Activated CD4-positive, alpha-beta T cell treated with anti-CD3 and anti-CD28 coated beads, Interleukin-2, amount 50 U/mL, for 16 hours (primary cell): ENCODE data around the gene FAM20A.
"Not testable (repeated sequence)": the region's sequence is repeated elsewhere in the genome, so short reads cannot be mapped to it uniquely, and the experiment has no call there.

Source experiments
- DNase-seq: peaks from one replicate; pipeline ENCODE4 v3.0.0-alpha.2; 2020

The FAM20A gene

GRCh38 chr17:68564415-68565111 is 36.6 kb downstream of the FAM20A start:
- DNase-seq: no peak

- DNase-seq: no peak
Measured at GRCh38 chr17:68562736-68563135, 38.4 kb downstream of the FAM20A start.

GRCh38 chr17:68560966-68561720 is 40.0 kb downstream of the FAM20A start:
- no peak for DNase-seq

GRCh38 chr17:68559316-68559715 is 41.9 kb downstream of the FAM20A start:
- no peak for DNase-seq

- DNase-seq: no peak
Measured at GRCh38 chr17:68556551-68556950, 44.6 kb downstream of the FAM20A start.

GRCh38 chr17:68544111-68544915 is 56.9 kb downstream of the FAM20A start:
- no peak for DNase-seq

- no peak for DNase-seq
Measured at GRCh38 chr17:68542698-68543463, 58.3 kb downstream of the FAM20A start.

GRCh38 chr17:68541816-68542215 is 59.4 kb downstream of the FAM20A start:
- DNase-seq: no peak

- DNase-seq: no peak
Measured at GRCh38 chr17:68540981-68541380, 60.2 kb downstream of the FAM20A start.

GRCh38 chr17:68539548-68540467 is 61.4 kb downstream of the FAM20A start:
- DNase-seq: no peak

- DNase-seq: no peak
Measured at GRCh38 chr17:68535922-68536321, 65.2 kb downstream of the FAM20A start.

GRCh38 chr17:68534695-68535088 is 66.5 kb downstream of the FAM20A start:
- no peak for DNase-seq

GRCh38 chr17:68533887-68534694 is 67.1 kb downstream of the FAM20A start:
- peak; percentile 31 for DNase-seq

GRCh38 chr17:68532826-68533225 is 68.3 kb downstream of the FAM20A start:
- no peak for DNase-seq

GRCh38 chr17:68531252-68531651 is 69.9 kb downstream of the FAM20A start:
- DNase-seq: no peak

GRCh38 chr17:68527314-68527713 is 73.9 kb downstream of the FAM20A start:
- DNase-seq: no peak

GRCh38 chr17:68526548-68526947 is 74.6 kb downstream of the FAM20A start:
- no peak for DNase-seq

- DNase-seq: no peak
Measured at GRCh38 chr17:68522266-68522665, 78.9 kb downstream of the FAM20A start.

GRCh38 chr17:68519911-68520310 is 81.3 kb downstream of the FAM20A start:
- no peak for DNase-seq

- DNase-seq: not testable (repeated sequence)
Measured at GRCh38 chr17:68519051-68519450, 82.1 kb downstream of the FAM20A start.
